GM19239 (cell line): ENCODE results near the gene ULK3.
"Not testable (repeated sequence)": the region's sequence is repeated elsewhere in the genome, so short reads cannot be mapped to it uniquely, and the experiment has no call there.

Experiments used
- DNase-seq: peaks from one replicate; pipeline ENCODE4 v3.0.0; 2011; ENCODE audit warnings: low spot score; ENCODE audit not compliant: insufficient read length
- FAIRE-seq: peaks from 2 replicates; lab custom pipeline; 2011; peaks lifted over from hg19 to GRCh38; lab: Jason Lieb, UNC

ULK3 gene, protein sequence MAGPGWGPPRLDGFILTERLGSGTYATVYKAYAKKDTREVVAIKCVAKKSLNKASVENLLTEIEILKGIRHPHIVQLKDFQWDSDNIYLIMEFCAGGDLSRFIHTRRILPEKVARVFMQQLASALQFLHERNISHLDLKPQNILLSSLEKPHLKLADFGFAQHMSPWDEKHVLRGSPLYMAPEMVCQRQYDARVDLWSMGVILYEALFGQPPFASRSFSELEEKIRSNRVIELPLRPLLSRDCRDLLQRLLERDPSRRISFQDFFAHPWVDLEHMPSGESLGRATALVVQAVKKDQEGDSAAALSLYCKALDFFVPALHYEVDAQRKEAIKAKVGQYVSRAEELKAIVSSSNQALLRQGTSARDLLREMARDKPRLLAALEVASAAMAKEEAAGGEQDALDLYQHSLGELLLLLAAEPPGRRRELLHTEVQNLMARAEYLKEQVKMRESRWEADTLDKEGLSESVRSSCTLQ

DNA sequence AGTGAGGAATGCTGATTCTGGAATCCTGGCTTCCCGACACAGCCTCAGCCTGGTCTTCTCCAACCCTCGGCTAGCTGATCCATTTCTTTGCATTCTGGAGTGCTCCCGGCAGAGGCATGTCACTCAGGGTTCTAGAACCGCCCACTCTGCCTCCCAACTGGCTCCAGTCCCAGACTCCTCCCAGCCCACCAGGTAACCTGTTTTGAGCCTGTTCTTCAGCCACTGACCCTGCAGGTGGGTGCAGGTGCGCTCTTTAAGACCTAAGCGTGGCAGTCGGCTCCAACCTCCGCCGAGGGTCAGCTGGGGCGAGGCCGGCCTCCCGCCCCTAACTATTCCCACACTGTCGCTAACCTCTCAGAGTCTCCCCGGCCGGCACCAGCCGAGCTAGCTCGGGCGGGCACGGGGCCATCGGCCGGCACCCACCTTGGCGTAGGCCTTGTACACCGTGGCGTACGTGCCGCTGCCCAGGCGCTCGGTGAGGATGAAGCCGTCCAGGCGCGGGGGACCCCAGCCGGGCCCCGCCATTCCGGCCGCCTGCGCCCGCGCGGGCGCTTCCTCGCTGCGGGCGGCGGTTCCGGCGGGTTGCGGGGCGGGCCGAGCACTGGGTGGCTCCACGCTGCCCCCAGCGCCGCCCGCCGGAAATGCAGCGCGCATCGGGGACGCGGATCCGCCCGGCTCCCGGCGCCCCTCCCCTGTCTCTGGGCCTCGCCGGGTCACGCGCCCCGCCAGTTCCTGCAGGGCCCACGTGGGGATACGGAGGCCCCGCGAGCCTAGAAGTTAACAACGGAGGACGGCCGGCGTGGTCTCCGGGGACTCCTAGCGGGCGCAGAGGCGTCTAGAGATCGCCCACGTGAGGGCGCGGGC, at the start of gene ULK3:
TSS of gene ULK3 (minus strand) at position 576 of the 864 bp plus-strand sequence. CDS start at position 525, 51 bp downstream.
- FAIRE-seq: peak; percentile 93

GRCh38 chr15:74892313-74892712, 49.4 kb upstream of the ULK3 start:
- FAIRE-seq: no peak
- no peak for DNase-seq

More for the DNA sequence above, at the start of gene ULK3:
- peak; percentile 97 for DNase-seq

- FAIRE-seq (no peak), DNase-seq (no peak)
Measured at GRCh38 chr15:74891469-74891868, 48.5 kb upstream of the ULK3 start.

DNA sequence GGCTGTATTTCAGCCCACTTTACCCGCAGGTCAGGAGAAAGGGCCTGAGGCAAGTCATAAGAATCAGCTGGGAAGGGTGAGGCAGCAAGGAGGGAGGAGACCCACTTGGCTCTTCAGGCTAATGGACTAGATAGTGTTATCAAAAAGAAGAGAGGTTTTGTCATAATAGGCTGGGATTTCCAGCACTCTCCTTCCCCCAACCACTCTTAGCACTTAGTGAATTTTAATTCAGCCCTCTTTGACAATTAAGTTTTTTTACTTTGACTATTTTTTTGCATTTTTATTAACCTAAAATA, 47.7 kb upstream of the ULK3 start:
- FAIRE-seq (no peak), DNase-seq (no peak)

- FAIRE-seq (peak; percentile 89), DNase-seq (peak; percentile 97)
Measured at GRCh38 chr15:74889883-74890664, 47.1 kb upstream of the ULK3 start, which contains the start of gene MPI. Gene MPI (plus strand): TSS chr15:74890042. CDS start chr15:74890074, 32 bp downstream.

- peak; percentile 21 for FAIRE-seq
- no peak for DNase-seq
Measured at GRCh38 chr15:74889390-74889882, 46.5 kb upstream of the ULK3 start.

DNA sequence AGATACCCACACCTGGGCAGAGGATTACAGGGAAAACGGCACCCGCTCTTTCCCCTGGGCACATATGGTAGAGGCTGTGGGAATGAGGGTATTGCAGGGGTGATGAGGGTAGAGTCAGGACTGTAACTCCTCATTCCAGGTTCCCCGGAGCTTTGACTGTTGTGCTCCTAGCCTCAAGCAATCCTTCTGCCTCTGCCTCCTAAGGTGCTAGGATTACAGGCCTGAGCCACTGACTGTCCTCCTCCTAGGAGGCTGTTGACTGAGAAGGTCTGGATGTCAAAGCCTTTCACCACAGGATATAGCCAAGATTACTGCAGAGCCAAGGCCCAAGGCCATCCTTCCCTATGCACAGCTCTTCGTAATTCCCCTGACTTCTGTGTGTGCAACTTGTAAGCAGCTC, 45.8 kb upstream of the ULK3 start:
- DNase-seq (no peak), FAIRE-seq (no peak)

- DNase-seq, FAIRE-seq: not testable (repeated sequence)
Measured at GRCh38 chr15:74887537-74888193, 44.7 kb upstream of the ULK3 start.

GRCh38 chr15:74885461-74885860, 42.5 kb upstream of the ULK3 start:
- FAIRE-seq (no peak), DNase-seq (no peak)

GRCh38 chr15:74884428-74885223, 41.7 kb upstream of the ULK3 start:
- DNase-seq (no peak), FAIRE-seq (no peak)

GRCh38 chr15:74882528-74882927, 39.6 kb upstream of the ULK3 start:
- FAIRE-seq (no peak), DNase-seq (no peak)

GRCh38 chr15:74878273-74878672, 35.3 kb upstream of the ULK3 start:
- DNase-seq (no peak), FAIRE-seq (no peak)

- DNase-seq: no peak
- FAIRE-seq: peak; percentile 35
Measured at GRCh38 chr15:74873756-74874424, 30.9 kb upstream of the ULK3 start.

DNA sequence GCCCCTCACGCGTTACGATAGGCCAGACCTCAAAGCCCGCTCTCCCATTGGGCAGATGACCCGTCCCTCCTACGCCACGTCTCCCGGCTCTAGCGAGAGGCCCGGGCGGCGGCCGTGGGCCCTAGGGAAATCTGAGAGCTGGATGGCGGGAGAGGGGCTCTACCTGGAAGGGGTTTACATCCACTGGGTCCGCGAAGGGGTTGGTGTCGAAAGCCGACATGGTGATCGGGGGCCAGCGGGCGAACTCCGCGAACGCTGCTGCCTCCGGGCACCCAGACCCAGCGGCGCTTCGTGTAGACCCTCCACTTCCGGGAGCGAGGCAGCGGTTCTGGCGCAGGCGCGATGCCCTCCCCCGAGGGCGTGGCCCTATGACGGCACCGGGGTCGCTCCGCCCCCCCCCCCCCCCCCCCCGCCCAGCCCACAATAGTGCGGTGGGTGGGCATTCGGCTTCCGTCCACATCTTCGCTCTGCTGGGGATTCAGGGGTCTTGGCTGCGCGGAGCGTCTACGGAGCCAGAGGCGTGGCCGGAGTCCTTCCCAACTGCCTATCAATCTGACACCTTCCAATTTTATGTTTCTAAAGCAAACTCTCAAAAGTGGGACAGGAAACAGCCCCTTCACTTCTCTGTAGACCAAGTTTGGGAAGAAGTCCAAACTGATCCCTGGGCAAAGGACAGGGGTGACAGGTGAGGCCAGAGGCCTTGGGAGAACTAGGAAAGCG, 30.2 kb upstream of the ULK3 start, which contains the start of gene SCAMP2:
TSS of gene SCAMP2 (minus strand) at position 330 of the 720 bp plus-strand sequence. CDS start at position 220, 110 bp downstream.
- DNase-seq: peak; percentile 86
- FAIRE-seq: peak; percentile 87

GRCh38 chr15:74872702-74873035, 29.7 kb upstream of the ULK3 start:
- FAIRE-seq (no peak), DNase-seq (no peak)

- peak; percentile 4 for FAIRE-seq
- DNase-seq: no peak
Measured at GRCh38 chr15:74870436-74871215, 27.7 kb upstream of the ULK3 start.
